Measurements from ENCODE around the gene RHOT2. TPM values are rescaled to one million over a fixed set of nuclear protein-coding genes. Genes with fewer than 3 reads are reported as not detected.

The RHOT2 gene
- total RNA-seq, 1 donor from 2014 or later: 34.0 TPM

DNA sequence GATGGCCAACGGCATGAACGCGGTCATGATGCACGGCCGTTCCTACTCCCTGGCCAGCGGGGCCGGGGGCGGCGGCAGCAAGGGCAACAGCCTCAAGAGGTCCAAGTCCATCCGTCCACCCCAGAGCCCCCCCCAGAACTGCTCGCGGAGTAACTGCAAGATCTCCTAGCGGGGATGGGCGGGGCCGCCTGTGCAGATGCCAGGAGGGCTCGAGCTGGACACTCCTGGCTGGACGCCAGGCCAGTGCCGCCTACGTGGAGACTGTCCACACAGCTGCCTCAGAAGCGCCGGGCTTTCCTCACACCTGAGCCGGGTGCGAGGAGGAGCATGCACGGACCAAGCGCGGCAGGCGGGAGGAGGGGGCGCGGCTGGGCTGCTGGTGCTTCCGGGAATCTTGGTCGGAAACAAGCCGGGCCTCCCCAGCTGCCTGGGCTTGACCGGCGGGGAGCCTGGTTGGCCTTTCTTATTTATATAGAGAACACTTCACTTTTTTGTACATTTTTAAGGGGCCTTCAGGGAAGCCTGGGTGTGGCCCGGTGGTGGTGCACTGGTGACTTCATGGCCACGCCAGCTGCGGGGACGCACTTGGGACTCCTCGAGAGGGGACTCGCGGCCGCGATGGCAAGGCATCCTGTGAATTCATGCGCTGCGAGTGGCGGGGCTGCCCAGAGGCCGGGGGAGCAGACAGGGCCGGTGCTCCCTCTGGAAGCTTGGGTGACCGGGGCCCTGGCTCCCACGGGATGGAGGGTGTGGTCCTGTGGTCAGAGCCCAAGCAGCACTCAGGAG lies 40.3 kb upstream of the RHOT2 start:
- Histone ChIP-seq H3K9me3 (ENCODE audit: low read depth) (no peaks in the 10 kb centered on the region), H3K27ac (no peak overlapping the region), H3K79me2 (ENCODE audit: low read depth) (no peaks in the 10 kb centered on the region), H2AFZ (replicated peaks) (no peak overlapping the region), H3K27me3 (no peaks in the 10 kb centered on the region), H3K4me1 (peaks cover 26% of the 10 kb centered on the region), H3K4me2 (no peak overlapping the region), H3K36me3 (no peaks in the 10 kb centered on the region), H3F3A (ENCODE audit: low read depth) (peaks cover 24% of the 10 kb centered on the region), H4K20me1 (ENCODE audit: low read depth) (peaks cover 26% of the 10 kb centered on the region), H3K4me3 (no peak overlapping the region), H3K9ac (no peak overlapping the region)
- no peak overlapping the region for H3K27ac Mint-ChIP-seq
- peaks cover 30% of the 10 kb centered on the region for H3K4me1 Mint-ChIP-seq
- H3K9me3 Mint-ChIP-seq: no peaks in the 10 kb centered on the region
- no peak for DNase-seq (ENCODE audit: low spot score)
- peaks cover 5% of the 10 kb centered on the region for H3K27me3 Mint-ChIP-seq (ENCODE audit: insufficient read depth, low read depth)
- peak overlapping the region; percentile 35 for H3K4me3 Mint-ChIP-seq
- peaks cover 5% of the 10 kb centered on the region for H3K36me3 Mint-ChIP-seq
- TF ChIP-seq, protein P1, sequence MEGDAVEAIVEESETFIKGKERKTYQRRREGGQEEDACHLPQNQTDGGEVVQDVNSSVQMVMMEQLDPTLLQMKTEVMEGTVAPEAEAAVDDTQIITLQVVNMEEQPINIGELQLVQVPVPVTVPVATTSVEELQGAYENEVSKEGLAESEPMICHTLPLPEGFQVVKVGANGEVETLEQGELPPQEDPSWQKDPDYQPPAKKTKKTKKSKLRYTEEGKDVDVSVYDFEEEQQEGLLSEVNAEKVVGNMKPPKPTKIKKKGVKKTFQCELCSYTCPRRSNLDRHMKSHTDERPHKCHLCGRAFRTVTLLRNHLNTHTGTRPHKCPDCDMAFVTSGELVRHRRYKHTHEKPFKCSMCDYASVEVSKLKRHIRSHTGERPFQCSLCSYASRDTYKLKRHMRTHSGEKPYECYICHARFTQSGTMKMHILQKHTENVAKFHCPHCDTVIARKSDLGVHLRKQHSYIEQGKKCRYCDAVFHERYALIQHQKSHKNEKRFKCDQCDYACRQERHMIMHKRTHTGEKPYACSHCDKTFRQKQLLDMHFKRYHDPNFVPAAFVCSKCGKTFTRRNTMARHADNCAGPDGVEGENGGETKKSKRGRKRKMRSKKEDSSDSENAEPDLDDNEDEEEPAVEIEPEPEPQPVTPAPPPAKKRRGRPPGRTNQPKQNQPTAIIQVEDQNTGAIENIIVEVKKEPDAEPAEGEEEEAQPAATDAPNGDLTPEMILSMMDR (IDR thresholded peaks at IDR 0.05): no peak
- TF ChIP-seq EZH2phosphoT487 (IDR thresholded peaks at IDR 0.05) (no peak), EZH2 (IDR thresholded peaks at IDR 0.05) (no peak)

DNA sequence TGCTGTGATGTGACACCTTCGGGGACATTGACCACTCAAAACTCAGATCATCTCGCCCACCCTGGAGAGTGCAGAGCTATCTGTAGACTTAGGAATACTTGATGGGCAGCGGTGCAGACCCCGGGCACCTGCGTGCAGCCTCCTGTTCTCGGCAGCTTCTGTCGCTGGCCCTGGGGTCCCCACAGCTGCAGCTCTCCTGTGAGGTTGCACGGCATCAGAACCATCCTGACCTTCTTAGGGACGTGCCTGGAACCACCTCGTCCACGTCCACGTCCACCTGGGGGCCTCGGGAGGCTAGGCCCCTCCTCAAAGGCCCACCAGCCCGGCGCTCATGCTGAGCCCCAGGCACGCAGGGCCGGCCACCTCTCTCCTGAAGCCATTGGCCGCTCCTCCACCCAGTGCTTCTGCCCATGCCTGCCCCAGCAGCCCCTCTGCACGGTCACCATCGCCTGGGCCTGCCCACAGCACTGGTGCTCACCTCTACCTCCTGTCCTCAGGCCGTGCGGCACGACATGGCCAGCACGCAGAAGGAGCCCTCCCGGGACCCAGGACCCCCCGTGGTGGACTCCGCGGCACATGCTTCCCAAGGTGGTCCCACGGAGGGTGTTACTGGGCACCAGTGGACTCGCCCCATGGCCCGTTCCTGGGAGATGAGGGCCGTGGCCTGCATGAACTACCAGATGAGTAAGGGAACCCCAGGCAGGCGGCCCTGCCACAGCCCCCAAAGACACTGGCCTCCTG lies 39.4 kb upstream of the RHOT2 start:
- peak overlapping the region; percentile 97 for H3K27ac Mint-ChIP-seq
- no peaks in the 10 kb centered on the region for H3K9me3 Mint-ChIP-seq
- no peaks in the 10 kb centered on the region for H3K9me3 ChIP-seq (ENCODE audit: low read depth)
- peak overlapping the region; percentile 81 for H3K4me3 Mint-ChIP-seq
- H3K27me3 Mint-ChIP-seq (ENCODE audit: insufficient read depth, low read depth): peaks cover 5% of the 10 kb centered on the region
- H3K4me3 ChIP-seq: no peak overlapping the region
- peak overlapping the region; percentile 93 for H3K4me2 ChIP-seq
- no peak overlapping the region for H3K9ac ChIP-seq
- H3K4me1 Mint-ChIP-seq: peaks cover 30% of the 10 kb centered on the region
- peaks cover 5% of the 10 kb centered on the region for H3K36me3 Mint-ChIP-seq
- DNase-seq (ENCODE audit: low spot score): no peak
- TF ChIP-seq EZH2 (IDR thresholded peaks at IDR 0.05): no peak
- TF ChIP-seq EZH2phosphoT487 (IDR thresholded peaks at IDR 0.05): no peak
- TF ChIP-seq, protein P1 (IDR thresholded peaks at IDR 0.05): no peak
- peaks cover 26% of the 10 kb centered on the region for H3K4me1 ChIP-seq
- peaks cover 24% of the 10 kb centered on the region for H3F3A ChIP-seq (ENCODE audit: low read depth)
- H4K20me1 ChIP-seq (ENCODE audit: low read depth): peaks cover 26% of the 10 kb centered on the region
- H3K27me3 ChIP-seq: no peaks in the 10 kb centered on the region
- H3K79me2 ChIP-seq (ENCODE audit: low read depth): no peaks in the 10 kb centered on the region
- H3K27ac ChIP-seq: peak overlapping the region; percentile 89
- no peaks in the 10 kb centered on the region for H3K36me3 ChIP-seq
- no peak overlapping the region for H2AFZ ChIP-seq (replicated peaks)

DNA sequence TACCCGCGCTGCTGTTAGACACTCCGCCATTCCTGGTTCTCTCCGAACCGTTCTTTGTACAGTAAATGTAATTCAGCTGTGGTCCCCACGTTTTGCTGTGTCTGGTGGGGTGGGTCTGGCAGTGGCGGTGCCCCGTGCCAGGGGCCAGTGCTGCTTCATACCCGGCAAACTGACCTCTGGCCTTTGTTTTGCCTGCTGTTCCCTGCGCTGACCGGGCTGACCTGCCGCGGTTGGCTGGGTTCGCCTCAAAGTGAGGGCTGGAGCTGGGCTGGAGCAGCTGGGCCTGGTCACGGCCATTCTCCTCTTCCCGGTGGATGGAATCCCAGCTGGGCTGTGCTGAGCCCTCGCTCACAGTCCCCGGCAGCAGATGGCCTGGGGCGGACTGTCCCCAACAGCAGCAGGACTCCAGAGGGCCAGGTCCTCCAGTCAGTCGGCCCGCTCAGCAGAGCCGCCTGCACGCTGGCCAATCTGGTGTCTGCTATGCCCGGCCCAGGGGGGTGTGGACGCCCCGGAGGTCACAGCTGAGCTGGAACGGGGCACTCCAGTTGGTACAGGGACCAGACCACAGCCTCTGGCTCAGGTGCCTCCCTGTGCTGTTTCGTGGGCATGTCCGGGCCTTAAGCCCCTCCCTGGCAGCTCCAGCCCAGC lies 38.6 kb upstream of the RHOT2 start:
- peaks cover 5% of the 10 kb centered on the region for H3K27me3 Mint-ChIP-seq (ENCODE audit: insufficient read depth, low read depth)
- Histone ChIP-seq H3K27ac (peak overlapping the region; percentile 89), H3K4me1 (peaks cover 26% of the 10 kb centered on the region), H3K4me3 (no peak overlapping the region), H2AFZ (replicated peaks) (no peak overlapping the region), H3F3A (ENCODE audit: low read depth) (peaks cover 24% of the 10 kb centered on the region), H3K36me3 (no peaks in the 10 kb centered on the region), H3K79me2 (ENCODE audit: low read depth) (no peaks in the 10 kb centered on the region), H3K9me3 (ENCODE audit: low read depth) (no peaks in the 10 kb centered on the region), H3K27me3 (no peaks in the 10 kb centered on the region), H4K20me1 (ENCODE audit: low read depth) (peaks cover 29% of the 10 kb centered on the region), H3K4me2 (peak overlapping the region; percentile 93), H3K9ac (no peak overlapping the region)
- H3K4me1 Mint-ChIP-seq: peaks cover 26% of the 10 kb centered on the region
- peak overlapping the region; percentile 81 for H3K4me3 Mint-ChIP-seq
- peaks cover 5% of the 10 kb centered on the region for H3K36me3 Mint-ChIP-seq
- H3K27ac Mint-ChIP-seq: peak overlapping the region; percentile 97
- TF ChIP-seq EZH2 (IDR thresholded peaks at IDR 0.05) (no peak), EZH2phosphoT487 (IDR thresholded peaks at IDR 0.05) (no peak)
- TF ChIP-seq, protein P1 (IDR thresholded peaks at IDR 0.05): no peak
- H3K9me3 Mint-ChIP-seq: no peaks in the 10 kb centered on the region
- no peak for DNase-seq (ENCODE audit: low spot score)

Data from neural progenitor cell (in vitro differentiated cells).